PC-3 (cell line): ENCODE measurements around the gene LRRN4.

Experiments
- CTCF ChIP-seq: fragments of 300-600 bp; sonication (generic); conservative IDR thresholded peaks from 2 replicates; pipeline ENCODE4 v1.5.1; 2017; ENCODE audit warnings: antibody characterized with exemption, low read depth, mild to moderate bottlenecking, low read length
- EZH2 ChIP-seq: fragments of 300-600 bp; sonication (generic); IDR thresholded peaks from one replicate; pipeline ENCODE4 v1.6.1; 2017; ENCODE audit warnings: antibody characterized with exemption, mild to moderate bottlenecking, low read length; ENCODE audit not compliant: unreplicated experiment
- EZH2phosphoT487 ChIP-seq: fragments of 300-600 bp; sonication (generic); IDR thresholded peaks from 2 replicates; pipeline ENCODE4 v1.6.1; 2018; ENCODE audit warnings: mild to moderate bottlenecking, antibody characterized with exemption, low read length, borderline replicate concordance

- TF ChIP-seq CTCF (no peak), EZH2 (no peak), EZH2phosphoT487 (no peak)
Observed at GRCh38 chr20:6053064-6053775, 640 bp downstream of the LRRN4 start.
